ENCODE data around the gene DVL2. TPM values are rescaled to one million over a fixed set of nuclear protein-coding genes. Genes with fewer than 3 reads are reported as not detected.

The DVL2 gene
- total RNA-seq, 2 experiments from 2014 or later: 64.4 to 66.5 TPM

GRCh38 chr17:7261379-7262191 lies 27.3 kb upstream of the DVL2 start:
- no peaks in the 10 kb centered on the region for H3K9me3 Mint-ChIP-seq
- peak overlapping the region; percentile 38 for H3K27ac Mint-ChIP-seq
- H3K4me1 Mint-ChIP-seq: peaks cover 41% of the 10 kb centered on the region
- peak overlapping the region; percentile 64 for H3K4me3 Mint-ChIP-seq
- peaks cover 18% of the 10 kb centered on the region for H3K27me3 Mint-ChIP-seq
- H3K36me3 Mint-ChIP-seq: peaks cover 10% of the 10 kb centered on the region
- DNase-seq: peak; percentile 21

GRCh38 chr17:7260651-7261378 lies 26.5 kb upstream of the DVL2 start:
- Mint-ChIP-seq H3K36me3 (peaks cover 16% of the 10 kb centered on the region), H3K9me3 (no peaks in the 10 kb centered on the region), H3K4me1 (peaks cover 41% of the 10 kb centered on the region), H3K27me3 (peaks cover 18% of the 10 kb centered on the region), H3K4me3 (peak overlapping the region; percentile 59), H3K27ac (no peak overlapping the region)
- peak; percentile 50 for DNase-seq

- Mint-ChIP-seq H3K27me3 (peaks cover 18% of the 10 kb centered on the region), H3K27ac (peak overlapping the region; percentile 71), H3K9me3 (no peaks in the 10 kb centered on the region), H3K4me1 (peaks cover 41% of the 10 kb centered on the region), H3K4me3 (no peak overlapping the region), H3K36me3 (peaks cover 16% of the 10 kb centered on the region)
- no peak for DNase-seq
Measured at GRCh38 chr17:7260151-7260550, 25.8 kb upstream of the DVL2 start.

- DNase-seq: no peak
- Mint-ChIP-seq H3K4me3 (no peak overlapping the region), H3K4me1 (peaks cover 41% of the 10 kb centered on the region), H3K9me3 (no peaks in the 10 kb centered on the region), H3K27ac (peak overlapping the region; percentile 68), H3K27me3 (peaks cover 18% of the 10 kb centered on the region), H3K36me3 (peaks cover 22% of the 10 kb centered on the region)
Measured at GRCh38 chr17:7259555-7259889, 25.2 kb upstream of the DVL2 start.

GRCh38 chr17:7258731-7259554 lies 24.6 kb upstream of the DVL2 start:
- Mint-ChIP-seq H3K4me3 (no peak overlapping the region), H3K4me1 (peaks cover 42% of the 10 kb centered on the region), H3K9me3 (no peaks in the 10 kb centered on the region), H3K27me3 (peaks cover 14% of the 10 kb centered on the region), H3K27ac (peak overlapping the region; percentile 68), H3K36me3 (peaks cover 26% of the 10 kb centered on the region)
- DNase-seq: no peak

GRCh38 chr17:7256766-7257456 lies 22.6 kb upstream of the DVL2 start:
- DNase-seq: no peak
- H3K27ac Mint-ChIP-seq: peak overlapping the region; percentile 63
- H3K27me3 Mint-ChIP-seq: no peaks in the 10 kb centered on the region
- peaks cover 34% of the 10 kb centered on the region for H3K4me1 Mint-ChIP-seq
- H3K36me3 Mint-ChIP-seq: peaks cover 31% of the 10 kb centered on the region
- no peaks in the 10 kb centered on the region for H3K9me3 Mint-ChIP-seq
- no peak overlapping the region for H3K4me3 Mint-ChIP-seq

- H3K27ac Mint-ChIP-seq: no peak overlapping the region
- no peak for DNase-seq
- peaks cover 29% of the 10 kb centered on the region for H3K4me1 Mint-ChIP-seq
- peaks cover 36% of the 10 kb centered on the region for H3K36me3 Mint-ChIP-seq
- H3K27me3 Mint-ChIP-seq: no peaks in the 10 kb centered on the region
- H3K9me3 Mint-ChIP-seq: no peaks in the 10 kb centered on the region
- H3K4me3 Mint-ChIP-seq: peak overlapping the region; percentile 8
Measured at GRCh38 chr17:7254511-7254910, 20.2 kb upstream of the DVL2 start.

- H3K36me3 Mint-ChIP-seq: peaks cover 39% of the 10 kb centered on the region
- no peak for DNase-seq
- H3K27me3 Mint-ChIP-seq: no peaks in the 10 kb centered on the region
- H3K4me1 Mint-ChIP-seq: peaks cover 29% of the 10 kb centered on the region
- peak overlapping the region; percentile 93 for H3K4me3 Mint-ChIP-seq
- peak overlapping the region; percentile 100 for H3K27ac Mint-ChIP-seq
- H3K9me3 Mint-ChIP-seq: no peaks in the 10 kb centered on the region
Measured at GRCh38 chr17:7253082-7253481, 18.8 kb upstream of the DVL2 start.

GRCh38 chr17:7252176-7253043 lies 18.1 kb upstream of the DVL2 start, which contains the start of gene ELP5:
Gene ELP5, plus strand, starts transcription at chr17:7252215. Its CDS starts 336 bp downstream, at chr17:7252551.
- Mint-ChIP-seq H3K4me3 (peak within 1 kb of the TSS; percentile 97), H3K4me1 (peaks cover 29% of the 10 kb centered on the region), H3K27ac (peak within 1 kb of the TSS; percentile 100), H3K27me3 (no peaks in the 10 kb centered on the region), H3K9me3 (no peaks in the 10 kb centered on the region), H3K36me3 (peaks cover 39% of the 10 kb centered on the region)
- DNase-seq: peak; percentile 91

GRCh38 chr17:7251661-7252175 lies 17.4 kb upstream of the DVL2 start, which contains the start of gene CTDNEP1:
Gene CTDNEP1, minus strand, starts transcription at chr17:7251734. Its CDS starts 438 bp downstream, at chr17:7251296.
- peak within 1 kb of the TSS; percentile 97 for H3K4me3 Mint-ChIP-seq
- H3K27ac Mint-ChIP-seq: peak within 1 kb of the TSS; percentile 100
- peaks cover 32% of the 10 kb centered on the region for H3K4me1 Mint-ChIP-seq
- peaks cover 37% of the 10 kb centered on the region for H3K36me3 Mint-ChIP-seq
- H3K27me3 Mint-ChIP-seq: no peaks in the 10 kb centered on the region
- H3K9me3 Mint-ChIP-seq: no peaks in the 10 kb centered on the region
- DNase-seq: peak; percentile 97

GRCh38 chr17:7250695-7251627 lies 16.6 kb upstream of the DVL2 start:
- Mint-ChIP-seq H3K36me3 (peaks cover 36% of the 10 kb centered on the region), H3K27me3 (no peaks in the 10 kb centered on the region), H3K4me1 (peaks cover 36% of the 10 kb centered on the region), H3K4me3 (peak overlapping the region; percentile 97), H3K27ac (peak overlapping the region; percentile 100), H3K9me3 (no peaks in the 10 kb centered on the region)
- DNase-seq: no peak

GRCh38 chr17:7249830-7250229 lies 15.5 kb upstream of the DVL2 start:
- Mint-ChIP-seq H3K4me3 (peak overlapping the region; percentile 97), H3K36me3 (peaks cover 35% of the 10 kb centered on the region), H3K27me3 (no peaks in the 10 kb centered on the region), H3K9me3 (no peaks in the 10 kb centered on the region), H3K4me1 (peaks cover 36% of the 10 kb centered on the region), H3K27ac (peak overlapping the region; percentile 94)
- DNase-seq: no peak
